GM23338 (cell line): ENCODE measurements around the gene FAU. TPM values are rescaled to one million over a fixed set of nuclear protein-coding genes. Genes with fewer than 3 reads are reported as not detected.

Source experiments
- ATAC-seq: fragments of 200-7000 bp; cut with Tn5 transposase; 3 replicates; pipeline ENCODE4 v1.9.1; 2020
- DNase-seq: peaks from one replicate; pipeline ENCODE4 v3.0.0-alpha.2; 2015; ENCODE audit warnings: low spot score
- H2AFZ ChIP-seq: fragments of 200-600 bp; sonication (generic); 2 replicates; pipeline ENCODE4 v1.8.0; 2016; ENCODE audit warnings: antibody characterized with exemption, mild to moderate bottlenecking, moderate library complexity
- H3F3A ChIP-seq: fragments of 200-600 bp; sonication (generic); replicated peaks from 2 replicates; pipeline ENCODE4 v1.8.0; 2017; ENCODE audit warnings: antibody characterized with exemption, mixed run types, low read depth
- H3K27ac ChIP-seq: fragments of 200-600 bp; sonication (generic); 2 replicates; pipeline ENCODE4 v1.6.1; 2016; ENCODE audit warnings: low read depth
- H3K27me3 ChIP-seq: fragments of 200-600 bp; sonication (generic); 2 replicates; pipeline ENCODE4 v1.8.0; 2016; ENCODE audit warnings: mild to moderate bottlenecking, mixed run types, moderate library complexity; ENCODE audit not compliant: insufficient read depth
- H3K36me3 ChIP-seq: fragments of 200-600 bp; sonication (generic); 2 replicates; pipeline ENCODE4 v1.8.0; 2016; ENCODE audit warnings: mild to moderate bottlenecking; ENCODE audit not compliant: insufficient read depth
- H3K4me1 ChIP-seq: fragments of 200-600 bp; sonication (generic); 2 replicates; pipeline ENCODE4 v1.8.0; 2016; ENCODE audit warnings: mild to moderate bottlenecking, moderate library complexity; ENCODE audit not compliant: insufficient read depth
- H3K4me2 ChIP-seq: fragments of 200-600 bp; sonication (generic); 2 replicates; pipeline ENCODE4 v1.7.1; 2017; ENCODE audit warnings: mixed run types
- H3K4me3 ChIP-seq: fragments of 200-600 bp; sonication (generic); 2 replicates; pipeline ENCODE4 v1.6.1; 2016; ENCODE audit warnings: mixed run types
- H3K79me2 ChIP-seq: fragments of 200-600 bp; sonication (generic); replicated peaks from 2 replicates; pipeline ENCODE4 v1.8.0; 2017; ENCODE audit warnings: mild to moderate bottlenecking; ENCODE audit not compliant: insufficient read depth
- H3K9me2 ChIP-seq: fragments of 200-600 bp; sonication (generic); 2 replicates; pipeline ENCODE4 v1.8.0; 2017; ENCODE audit not compliant: insufficient read depth
- H4K20me1 ChIP-seq: fragments of 200-600 bp; sonication (generic); replicated peaks from 2 replicates; pipeline ENCODE4 v1.8.0; 2017; ENCODE audit warnings: mild to moderate bottlenecking; ENCODE audit not compliant: insufficient read depth
- H3K27ac Mint-ChIP-seq: 2 replicates; pipeline ENCODE4 v1.8.0; 2020; ENCODE audit warnings: inconsistent platforms, mild to moderate bottlenecking, moderate library complexity, mixed read lengths
- H3K27me3 Mint-ChIP-seq: 3 replicates; pipeline ENCODE4 v1.8.0; 2022; ENCODE audit warnings: low read depth, mild to moderate bottlenecking, moderate library complexity, mixed read lengths, inconsistent platforms; ENCODE audit not compliant: insufficient read depth, poor library complexity
- H3K36me3 Mint-ChIP-seq: 3 replicates; pipeline ENCODE4 v1.8.0; 2021; ENCODE audit warnings: low read depth, mild to moderate bottlenecking, inconsistent platforms, moderate library complexity, mixed read lengths
- H3K4me1 Mint-ChIP-seq: 3 replicates; pipeline ENCODE4 v1.8.0; 2020; ENCODE audit warnings: mild to moderate bottlenecking, inconsistent platforms, mixed read lengths
- H3K4me3 Mint-ChIP-seq: 3 replicates; pipeline ENCODE4 v1.8.0; 2021; ENCODE audit warnings: moderate library complexity, mild to moderate bottlenecking, inconsistent platforms, mixed read lengths
- H3K9me3 Mint-ChIP-seq: 3 replicates; pipeline ENCODE4 v1.8.0; 2020; ENCODE audit warnings: moderate library complexity, mild to moderate bottlenecking, inconsistent platforms, mixed read lengths
- ETS1 ChIP-seq: IDR thresholded peaks from 2 replicates; pipeline ENCODE4 v1.6.1; 2016; ENCODE audit warnings: antibody characterized with exemption
- JUNB ChIP-seq: IDR thresholded peaks from one replicate; pipeline ENCODE4 v1.6.1; 2016; ENCODE audit warnings: antibody characterized with exemption; ENCODE audit not compliant: unreplicated experiment
- POLR2AphosphoS5 ChIP-seq: IDR thresholded peaks from 2 replicates; pipeline ENCODE4 v1.6.1; 2016; ENCODE audit warnings: antibody characterized with exemption, low read depth
- STAT1 ChIP-seq: IDR thresholded peaks from one replicate; pipeline ENCODE4 v1.6.1; 2016; ENCODE audit warnings: antibody characterized with exemption; ENCODE audit not compliant: unreplicated experiment
- ZNF114 ChIP-seq: fragments of 250-450 bp; sonication (Bioruptor Pico); IDR thresholded peaks from 2 replicates; pipeline ENCODE4 v1.5.0; 2020; ENCODE audit warnings: mild to moderate bottlenecking, moderate library complexity
- ZNF462 ChIP-seq: fragments of 250-450 bp; sonication (Bioruptor Pico); IDR thresholded peaks from 2 replicates; pipeline ENCODE4 v1.5.0; 2020; ENCODE audit warnings: mild to moderate bottlenecking, moderate library complexity
- polyA plus RNA-seq: library from polyadenylated mRNA; unstranded; fragments of >200 nt; fragmentation: Nextera tagmentation; extraction: Ambion mirVana; gene quantifications from 2 replicates; pipeline ENCODE4 v1.2.1, GENCODE V29; 2016
- total RNA-seq: library from RNA; depleted of rRNA; stranded (reverse); fragments of >200 nt; shearing (Covaris generic); gene quantifications from 2 replicates; pipeline ENCODE4 v1.2.3, GENCODE V29; 2014

The FAU gene
- total and polyA plus RNA-seq, 2 experiments from 2014 or later, result 262 to 1,177 TPM

- TF ChIP-seq ZNF462, result no peak
- TF ChIP-seq STAT1, result no peak
- TF ChIP-seq ETS1, result no peak
- no peak for TF ChIP-seq POLR2AphosphoS5
Measured at GRCh38 chr11:65130631-65131416, 8.9 kb upstream of the FAU start (continued).

GRCh38 chr11:65129649-65130441, 7.9 kb upstream of the FAU start:
- Histone ChIP-seq H3F3A (0 out of 2 replicates have a peak, but pooled peaks cover 15% of the 10 kb centered on the region), H3K27ac (no peak overlapping the region), H3K4me1 (peaks cover 8% of the 10 kb centered on the region; the same call in 1 of the 2 replicates), H3K4me2 (no peak overlapping the region), H3K36me3 (peaks cover 6% of the 10 kb centered on the region), H3K9me2 (no peaks in the 10 kb centered on the region), H2AFZ (no peak overlapping the region), H3K79me2 (peaks cover 19% of the 10 kb centered on the region), H3K27me3 (no peaks in the 10 kb centered on the region), H4K20me1 (no peaks in the 10 kb centered on the region), H3K4me3 (no peak overlapping the region)
- Mint-ChIP-seq H3K36me3 (peaks cover 48% of the 10 kb centered on the region), H3K4me1 (peaks cover 13% of the 10 kb centered on the region), H3K4me3 (no peak overlapping the region; the same call in 2 of the 3 replicates), H3K9me3 (no peaks in the 10 kb centered on the region; the same call in 2 of the 3 replicates), H3K27me3 (peaks cover 10% of the 10 kb centered on the region), H3K27ac (no peak overlapping the region)
- peak; percentile 50 for DNase-seq
- ATAC-seq, result no peak
- TF ChIP-seq ZNF462 (no peak), STAT1 (no peak), JUNB (no peak), ZNF114 (no peak)
